ENCODE measurements around the gene LECT2.

DNA sequence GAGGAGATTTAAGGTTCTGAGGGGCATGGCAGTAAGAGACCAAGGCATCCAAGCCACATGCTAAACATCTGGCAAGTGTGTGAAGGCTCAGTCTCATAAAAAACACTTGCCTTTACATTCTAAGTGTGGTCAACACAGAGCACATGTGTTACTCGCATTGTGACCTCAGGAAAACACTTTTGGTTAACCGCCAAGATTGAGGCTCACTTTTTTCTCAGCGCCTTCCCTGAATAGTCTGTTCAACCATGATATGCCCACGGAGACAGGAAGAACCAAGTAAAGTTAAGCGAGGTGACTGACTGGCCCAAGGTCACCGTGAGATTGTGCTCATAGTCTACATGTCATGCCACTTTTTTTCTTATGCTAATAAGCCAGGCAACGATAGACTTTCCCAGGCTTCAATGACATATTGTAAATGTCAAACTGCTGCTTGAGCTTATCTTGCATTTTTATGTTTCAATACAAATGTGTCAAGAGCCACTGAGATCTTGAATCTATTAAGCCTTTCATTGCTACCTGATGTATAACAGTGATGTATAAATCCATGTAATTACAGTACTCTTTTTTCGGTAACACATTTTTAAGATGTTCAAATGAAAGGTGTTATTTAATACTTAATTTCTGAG, 38.0 kb downstream of the LECT2 start:
- TF ChIP-seq, protein P1, sequence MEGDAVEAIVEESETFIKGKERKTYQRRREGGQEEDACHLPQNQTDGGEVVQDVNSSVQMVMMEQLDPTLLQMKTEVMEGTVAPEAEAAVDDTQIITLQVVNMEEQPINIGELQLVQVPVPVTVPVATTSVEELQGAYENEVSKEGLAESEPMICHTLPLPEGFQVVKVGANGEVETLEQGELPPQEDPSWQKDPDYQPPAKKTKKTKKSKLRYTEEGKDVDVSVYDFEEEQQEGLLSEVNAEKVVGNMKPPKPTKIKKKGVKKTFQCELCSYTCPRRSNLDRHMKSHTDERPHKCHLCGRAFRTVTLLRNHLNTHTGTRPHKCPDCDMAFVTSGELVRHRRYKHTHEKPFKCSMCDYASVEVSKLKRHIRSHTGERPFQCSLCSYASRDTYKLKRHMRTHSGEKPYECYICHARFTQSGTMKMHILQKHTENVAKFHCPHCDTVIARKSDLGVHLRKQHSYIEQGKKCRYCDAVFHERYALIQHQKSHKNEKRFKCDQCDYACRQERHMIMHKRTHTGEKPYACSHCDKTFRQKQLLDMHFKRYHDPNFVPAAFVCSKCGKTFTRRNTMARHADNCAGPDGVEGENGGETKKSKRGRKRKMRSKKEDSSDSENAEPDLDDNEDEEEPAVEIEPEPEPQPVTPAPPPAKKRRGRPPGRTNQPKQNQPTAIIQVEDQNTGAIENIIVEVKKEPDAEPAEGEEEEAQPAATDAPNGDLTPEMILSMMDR (IDR thresholded peaks at IDR 0.05) = no peak
- no peak for TF ChIP-seq POLR2A (IDR thresholded peaks at IDR 0.05)
- no peak for TF ChIP-seq EP300 (IDR thresholded peaks at IDR 0.05)

All from ovary (tissue), 3 donors.